ENCODE results near the gene CADM1.

The CADM1 gene

GRCh38 chr11:115504276-115505158, at the start of gene CADM1:
Gene CADM1 (minus strand): TSS chr11:115504415.
- DNase-seq = peak; percentile 95

DNA sequence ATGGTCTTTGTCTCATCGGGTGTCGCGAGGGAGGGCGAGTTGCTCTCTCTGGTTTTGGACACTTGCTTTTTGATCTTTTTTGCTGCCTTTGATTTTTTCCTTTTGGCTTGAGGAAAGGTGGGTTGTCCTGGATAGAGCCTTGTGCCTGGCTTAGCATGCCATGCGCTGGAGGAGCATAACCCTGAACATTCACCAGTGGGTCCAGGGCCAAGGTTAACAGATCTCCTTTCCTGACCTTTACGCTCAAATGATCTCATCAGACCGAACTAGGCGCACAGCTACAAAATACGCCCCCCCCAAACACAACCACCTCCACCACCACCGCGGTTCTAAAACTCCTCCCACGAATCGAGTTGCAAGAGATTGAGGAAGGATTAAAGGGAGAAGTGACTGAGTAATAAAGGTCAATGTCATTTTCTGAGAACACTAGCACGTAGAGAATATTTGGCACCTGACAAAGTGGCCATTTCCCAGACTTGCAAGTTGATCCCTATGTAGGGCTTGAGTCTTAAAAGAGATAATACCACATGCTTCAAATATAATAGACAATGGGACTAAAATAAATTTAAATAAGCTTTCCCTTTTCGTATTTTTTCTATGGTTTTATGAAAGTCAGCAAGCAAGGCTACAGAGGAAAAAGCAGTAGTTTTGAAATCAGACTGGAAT, 48.7 kb upstream of the CADM1 start:
- no peak for DNase-seq

- DNase-seq = peak; percentile 45
Observed at GRCh38 chr11:115552151-115552772, 48.0 kb upstream of the CADM1 start.

- DNase-seq = no peak
Observed at GRCh38 chr11:115550291-115551059, 46.3 kb upstream of the CADM1 start.

DNA sequence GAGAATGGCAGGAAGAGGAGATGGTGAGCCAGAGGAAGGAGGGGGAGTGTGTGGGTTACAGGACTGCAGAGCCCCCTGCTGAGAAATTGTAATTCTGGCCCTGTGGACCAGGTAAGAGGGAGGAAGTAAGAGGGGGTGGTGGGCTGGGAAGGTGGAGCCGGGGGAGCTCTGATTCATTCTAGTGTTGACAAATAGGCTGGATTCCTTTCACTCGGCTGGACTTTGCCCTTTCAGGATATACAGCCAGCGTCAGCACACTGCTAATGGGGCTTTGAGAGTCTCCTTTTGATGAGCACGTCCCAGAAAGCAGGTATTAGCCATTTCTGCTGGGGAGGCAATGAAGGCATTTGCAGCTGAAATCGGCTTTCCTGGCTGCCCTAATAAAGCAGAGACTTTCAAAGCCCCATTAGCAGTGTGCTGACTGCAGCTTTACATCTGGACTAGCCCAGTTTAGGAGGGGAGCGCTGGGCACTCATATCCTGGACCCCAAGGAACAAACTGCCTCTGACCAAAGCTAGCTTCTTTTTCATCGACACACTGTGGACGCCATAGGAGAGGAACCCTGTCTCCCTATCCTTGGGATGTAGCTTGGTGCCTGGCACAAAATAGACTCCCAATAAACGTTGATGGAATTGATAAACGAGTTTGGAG, 44.8 kb upstream of the CADM1 start:
- peak; percentile 63 for DNase-seq

- DNase-seq = no peak
Observed at GRCh38 chr11:115545581-115546210, 41.5 kb upstream of the CADM1 start.

GRCh38 chr11:115544422-115544948, 40.3 kb upstream of the CADM1 start:
- peak; percentile 45 for DNase-seq

- no peak for DNase-seq
Observed at GRCh38 chr11:115541518-115541917, 37.3 kb upstream of the CADM1 start.

GRCh38 chr11:115539844-115540243, 35.6 kb upstream of the CADM1 start:
- no peak for DNase-seq

DNA sequence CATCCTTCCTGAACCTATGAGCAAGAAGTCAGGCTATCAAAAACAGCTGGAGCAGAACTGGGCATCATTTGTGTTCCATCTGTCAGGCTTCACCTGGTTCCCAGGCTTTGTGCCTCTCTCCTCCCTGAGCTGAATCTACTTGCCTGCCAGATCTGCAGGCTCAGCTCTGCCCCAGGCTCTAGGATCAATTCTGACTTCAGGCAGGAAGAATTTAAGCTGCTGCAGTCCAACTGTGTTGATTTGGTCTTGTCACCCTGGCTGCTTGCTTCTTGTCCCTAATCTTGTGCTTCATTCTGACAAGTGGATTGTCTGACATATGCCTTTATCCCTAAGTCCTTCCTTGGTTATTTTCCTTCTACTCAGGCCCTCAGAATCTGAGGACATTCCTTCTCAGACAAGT, 31.6 kb upstream of the CADM1 start:
- DNase-seq = no peak

GRCh38 chr11:115530752-115531151, 26.5 kb upstream of the CADM1 start:
- DNase-seq = no peak

- no peak for DNase-seq
Observed at GRCh38 chr11:115528225-115528624, 24.0 kb upstream of the CADM1 start.

DNA sequence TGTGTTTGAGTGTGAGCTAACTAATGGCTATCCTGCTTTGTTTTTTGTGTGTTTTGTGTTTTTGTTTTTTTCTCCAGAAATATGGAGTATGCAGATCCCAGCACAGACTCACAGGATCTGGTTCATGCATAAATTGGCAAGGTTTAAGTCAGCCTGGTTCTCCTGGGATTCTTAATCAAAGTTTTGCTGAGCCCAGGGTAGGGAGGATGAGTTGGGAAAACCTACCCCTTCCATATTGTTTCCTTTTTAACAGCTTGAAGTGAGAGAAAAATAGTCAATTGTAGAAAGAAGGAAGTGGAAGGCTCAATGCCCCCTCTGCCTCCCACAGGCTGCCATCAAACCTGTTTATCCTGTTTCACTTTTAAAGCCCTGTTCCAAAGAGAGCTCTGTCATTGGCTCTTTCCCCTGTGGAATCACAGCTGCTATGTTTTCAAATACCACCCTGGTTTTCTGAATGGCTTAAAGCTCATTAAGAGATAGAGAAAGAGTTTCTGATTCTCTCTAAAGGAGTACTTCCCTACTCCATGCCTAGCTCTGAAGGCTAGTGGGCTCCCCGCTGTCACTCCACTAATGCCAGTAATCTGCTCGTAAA, 23.4 kb upstream of the CADM1 start:
- DNase-seq = peak; percentile 91

- DNase-seq = no peak
Observed at GRCh38 chr11:115525531-115526006, 21.4 kb upstream of the CADM1 start.

DNA sequence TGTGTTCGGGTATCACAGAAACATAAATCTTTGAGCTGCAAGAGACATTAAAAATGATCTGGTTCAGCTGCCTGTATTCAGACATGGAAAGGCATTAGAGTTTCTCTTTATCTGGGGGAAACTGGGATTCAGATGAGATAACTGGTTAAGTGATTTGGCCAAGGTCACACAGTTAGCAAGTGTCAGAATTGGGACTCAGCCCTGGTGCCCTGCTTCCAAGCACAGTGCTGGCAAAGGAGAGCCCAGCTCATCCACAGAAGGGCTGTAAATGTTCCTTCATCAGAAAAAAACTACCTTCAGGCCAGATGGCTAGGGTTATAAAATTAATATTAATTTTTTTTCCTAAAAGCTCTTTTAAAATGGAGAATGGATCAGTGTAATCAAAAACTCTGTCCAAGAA, 20.4 kb upstream of the CADM1 start:
- no peak for DNase-seq

GRCh38 chr11:115523727-115524399, 19.6 kb upstream of the CADM1 start:
- DNase-seq = no peak

GRCh38 chr11:115522302-115522701, 18.1 kb upstream of the CADM1 start:
- no peak for DNase-seq

- DNase-seq = no peak
Observed at GRCh38 chr11:115521825-115522224, 17.6 kb upstream of the CADM1 start.

DNA sequence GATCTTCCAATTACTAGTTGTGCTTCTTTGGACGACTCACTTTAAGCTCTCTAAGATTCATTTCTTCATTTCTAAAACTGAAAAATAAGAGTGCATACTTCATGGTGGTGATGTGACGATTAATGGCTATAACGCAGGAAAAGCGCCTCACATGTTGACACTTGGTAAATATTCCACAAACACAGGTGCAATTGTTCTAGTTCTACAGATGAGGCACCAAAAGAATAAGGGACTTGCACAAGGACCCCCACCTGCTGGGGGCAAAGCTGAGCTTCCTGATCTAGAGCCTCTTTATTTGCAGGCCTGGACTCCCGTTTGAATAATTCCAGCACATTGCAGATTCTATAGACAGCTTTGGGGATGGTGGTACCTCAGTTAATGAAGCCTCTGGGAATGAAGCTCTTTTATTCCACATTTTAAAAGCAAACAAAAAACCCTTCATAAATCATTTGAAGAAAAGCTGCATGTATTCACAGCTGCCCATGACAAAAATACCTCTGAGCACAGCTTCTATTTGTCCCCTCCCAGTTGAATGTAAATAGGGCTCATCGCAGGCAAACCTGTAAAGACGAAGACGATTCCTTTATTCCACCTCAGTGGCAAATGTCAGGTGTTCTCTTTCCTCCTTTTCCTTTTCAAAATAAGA, 14.9 kb upstream of the CADM1 start:
- DNase-seq = peak; percentile 84

All from DMS153 (cell line).